ENCODE data around the gene PUS3. TPM values are rescaled to one million over a fixed set of nuclear protein-coding genes. Genes with fewer than 3 reads are reported as not detected.
"Not testable (repeated sequence)": the region's sequence is repeated elsewhere in the genome, so short reads cannot be mapped to it uniquely, and the experiment has no call there.

Gene PUS3
- total RNA-seq, 1 donor from 2014 or later: 16.5 TPM

GRCh38 chr11:125857670-125858069 lies 45.3 kb downstream of the PUS3 start:
- DNase-seq (ENCODE audit: low spot score); H3K27ac Mint-ChIP-seq; H3K4me3 Mint-ChIP-seq; H3K27me3 Mint-ChIP-seq (ENCODE audit: insufficient read depth); H3K36me3 Mint-ChIP-seq (ENCODE audit: low read depth); intact Hi-C loops (cut with micrococcal nuclease); H3K4me1 Mint-ChIP-seq (ENCODE audit: low read depth); H3K9me3 Mint-ChIP-seq: not testable (repeated sequence)

GRCh38 chr11:125846188-125846587 lies 56.8 kb downstream of the PUS3 start:
- Mint-ChIP-seq H3K9me3 (peaks cover 36% of the 10 kb centered on the region), H3K4me1 (ENCODE audit: low read depth) (no peaks in the 10 kb centered on the region), H3K36me3 (ENCODE audit: low read depth) (no peaks in the 10 kb centered on the region), H3K4me3 (no peak overlapping the region), H3K27ac (no peak overlapping the region), H3K27me3 (ENCODE audit: insufficient read depth) (peaks cover 5% of the 10 kb centered on the region)
- no peak for DNase-seq (ENCODE audit: low spot score)
- intact Hi-C loops (cut with micrococcal nuclease): no loop called here

Other genes with a start within 250 kb of the PUS3 start
- gene ACRV1, start 222.4 kb downstream of the PUS3 start, total RNA-seq: not detected in 2 replicates
- gene PATE1, start 156.9 kb downstream of the PUS3 start, total RNA-seq: not detected in 2 replicates
- 0.29 and 0.34 TPM in 2 replicates for gene PATE2, start 124.4 kb downstream of the PUS3 start, total RNA-seq
- gene PATE3, start 115.1 kb downstream of the PUS3 start, total RNA-seq: not detected in 2 replicates
- gene PATE4, start 69.9 kb downstream of the PUS3 start, total RNA-seq: not detected in 2 replicates
- 6.5 and 6.8 TPM in 2 replicates for gene HYLS1, start 15.5 kb downstream of the PUS3 start, total RNA-seq
- gene DDX25, start 1.3 kb upstream of the PUS3 start, total RNA-seq: not detected in 2 replicates
- gene VSIG10L2, start 42.8 kb upstream of the PUS3 start, total RNA-seq: not detected in 2 replicates
- gene CDON, start 159.7 kb upstream of the PUS3 start, total RNA-seq: 1.3 and 1.8 TPM in 2 replicates

Measured in activated T-helper 1 cell treated with anti-CD3 and anti-CD28 coated beads, Interleukin-12 subunit alpha, Interleukin-12 subunit beta, Interleukin-2, Interleukin-4 antibody, amounts not matched to agents 30 ng/mL and 10 ng/mL and 1 ng/mL, durations not matched to agents 14 hours and 24 hours and 36 hours (primary cell).